A549 (cell line): ENCODE results near the gene CIRBP.

Experiments
- CHD2 ChIP-seq: fragments of 150-350 bp; IDR thresholded peaks from 2 replicates; pipeline ENCODE4 v1.6.1; 2014; ENCODE audit warnings: low read length; ENCODE audit not compliant: partially characterized antibody
- ESRRA ChIP-seq: fragments of 150-350 bp; IDR thresholded peaks from 2 replicates; pipeline ENCODE4 v1.6.1; 2014; ENCODE audit warnings: mild to moderate bottlenecking, low read length, borderline replicate concordance
- HDAC2 ChIP-seq: fragments of 200-600 bp; sonication (generic); IDR thresholded peaks from 2 replicates; pipeline ENCODE4 v1.6.1; 2016
- MAFK ChIP-seq: fragments of 450-650 bp; IDR thresholded peaks from 2 replicates; pipeline ENCODE4 v1.6.1; 2014; ENCODE audit not compliant: partially characterized antibody
- POLR2A ChIP-seq: IDR thresholded peaks from 2 replicates; pipeline ENCODE4 v1.6.1; 2012; ENCODE audit warnings: mild to moderate bottlenecking, low read length
- TF ChIP-seq, protein P1 (sequence below): IDR thresholded peaks from 2 replicates; pipeline ENCODE4 v1.6.1; 2012
- TF ChIP-seq, protein P2 (sequence below): fragments of >200 bp; sonication (Bioruptor Twin); formaldehyde crosslinking; IDR thresholded peaks from 3 replicates; pipeline ENCODE4 v1.5.1; 2016

DNA sequence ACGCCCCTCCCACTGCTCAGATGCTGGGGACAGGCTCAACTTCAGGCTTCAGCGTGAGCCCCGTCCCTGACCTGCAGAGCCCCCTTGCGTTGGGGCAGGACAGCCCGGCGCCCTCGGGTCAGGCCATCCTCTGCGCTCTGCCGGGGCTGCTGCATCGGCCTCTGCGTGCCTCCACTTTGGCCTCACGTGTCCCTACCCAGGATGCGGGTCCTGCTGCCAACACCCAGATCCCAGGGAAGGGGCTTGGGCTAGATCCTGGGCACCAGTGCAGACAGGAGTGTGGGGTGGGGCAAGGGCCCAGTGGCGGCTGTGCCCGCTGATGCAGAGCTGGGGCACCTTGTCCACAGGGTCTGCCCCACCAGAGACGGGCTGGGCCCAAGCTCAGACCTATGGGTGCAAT is 44.3 kb upstream of the CIRBP start:
- TF ChIP-seq HDAC2 (no peak), ESRRA (no peak), POLR2A (no peak), MAFK (no peak), CHD2 (no peak)
- TF ChIP-seq, protein P1, sequence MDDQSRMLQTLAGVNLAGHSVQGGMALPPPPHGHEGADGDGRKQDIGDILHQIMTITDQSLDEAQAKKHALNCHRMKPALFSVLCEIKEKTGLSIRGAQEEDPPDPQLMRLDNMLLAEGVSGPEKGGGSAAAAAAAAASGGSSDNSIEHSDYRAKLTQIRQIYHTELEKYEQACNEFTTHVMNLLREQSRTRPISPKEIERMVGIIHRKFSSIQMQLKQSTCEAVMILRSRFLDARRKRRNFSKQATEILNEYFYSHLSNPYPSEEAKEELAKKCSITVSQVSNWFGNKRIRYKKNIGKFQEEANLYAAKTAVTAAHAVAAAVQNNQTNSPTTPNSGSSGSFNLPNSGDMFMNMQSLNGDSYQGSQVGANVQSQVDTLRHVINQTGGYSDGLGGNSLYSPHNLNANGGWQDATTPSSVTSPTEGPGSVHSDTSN: no peak
- TF ChIP-seq, protein P2, sequence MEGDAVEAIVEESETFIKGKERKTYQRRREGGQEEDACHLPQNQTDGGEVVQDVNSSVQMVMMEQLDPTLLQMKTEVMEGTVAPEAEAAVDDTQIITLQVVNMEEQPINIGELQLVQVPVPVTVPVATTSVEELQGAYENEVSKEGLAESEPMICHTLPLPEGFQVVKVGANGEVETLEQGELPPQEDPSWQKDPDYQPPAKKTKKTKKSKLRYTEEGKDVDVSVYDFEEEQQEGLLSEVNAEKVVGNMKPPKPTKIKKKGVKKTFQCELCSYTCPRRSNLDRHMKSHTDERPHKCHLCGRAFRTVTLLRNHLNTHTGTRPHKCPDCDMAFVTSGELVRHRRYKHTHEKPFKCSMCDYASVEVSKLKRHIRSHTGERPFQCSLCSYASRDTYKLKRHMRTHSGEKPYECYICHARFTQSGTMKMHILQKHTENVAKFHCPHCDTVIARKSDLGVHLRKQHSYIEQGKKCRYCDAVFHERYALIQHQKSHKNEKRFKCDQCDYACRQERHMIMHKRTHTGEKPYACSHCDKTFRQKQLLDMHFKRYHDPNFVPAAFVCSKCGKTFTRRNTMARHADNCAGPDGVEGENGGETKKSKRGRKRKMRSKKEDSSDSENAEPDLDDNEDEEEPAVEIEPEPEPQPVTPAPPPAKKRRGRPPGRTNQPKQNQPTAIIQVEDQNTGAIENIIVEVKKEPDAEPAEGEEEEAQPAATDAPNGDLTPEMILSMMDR: no peak
